ENCODE data around the gene KRT222.
A peak's percentile ranks its signal among the peaks of the same experiment; 100 is the strongest.

Gene KRT222

DNA sequence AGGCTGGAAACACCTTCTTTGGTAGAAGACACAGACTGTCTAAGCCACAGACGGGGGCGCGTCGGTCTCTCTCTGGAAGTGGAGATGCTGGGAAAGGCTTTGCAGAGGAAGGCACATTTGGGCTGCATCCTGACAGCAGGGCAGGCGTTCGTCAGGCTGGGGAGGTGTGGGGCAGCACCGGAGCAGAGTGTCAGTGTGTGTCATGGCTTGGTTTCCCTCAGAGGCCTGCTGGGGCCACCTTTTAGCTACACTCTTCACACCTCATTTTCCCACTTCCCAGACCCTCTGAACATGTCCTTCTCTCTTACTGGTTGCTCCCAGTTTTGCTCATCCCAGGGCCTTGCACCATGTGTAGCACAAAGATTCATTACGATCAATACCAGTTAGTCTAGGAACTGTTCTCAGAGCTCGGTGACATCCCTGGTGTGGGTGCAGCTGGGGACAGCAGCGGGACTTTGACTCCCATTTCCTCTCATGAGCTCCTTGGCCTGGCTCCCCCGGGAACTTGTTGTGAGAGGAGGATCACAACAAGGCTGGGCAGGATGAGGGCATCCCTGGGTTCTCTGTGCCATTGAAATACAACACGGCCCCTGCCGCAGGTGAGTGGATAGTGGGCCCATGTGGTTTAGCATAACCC is 50.4 kb downstream of the KRT222 start:
- peak in 1 of 2 experiments; percentile 46 for DNase-seq

DNA sequence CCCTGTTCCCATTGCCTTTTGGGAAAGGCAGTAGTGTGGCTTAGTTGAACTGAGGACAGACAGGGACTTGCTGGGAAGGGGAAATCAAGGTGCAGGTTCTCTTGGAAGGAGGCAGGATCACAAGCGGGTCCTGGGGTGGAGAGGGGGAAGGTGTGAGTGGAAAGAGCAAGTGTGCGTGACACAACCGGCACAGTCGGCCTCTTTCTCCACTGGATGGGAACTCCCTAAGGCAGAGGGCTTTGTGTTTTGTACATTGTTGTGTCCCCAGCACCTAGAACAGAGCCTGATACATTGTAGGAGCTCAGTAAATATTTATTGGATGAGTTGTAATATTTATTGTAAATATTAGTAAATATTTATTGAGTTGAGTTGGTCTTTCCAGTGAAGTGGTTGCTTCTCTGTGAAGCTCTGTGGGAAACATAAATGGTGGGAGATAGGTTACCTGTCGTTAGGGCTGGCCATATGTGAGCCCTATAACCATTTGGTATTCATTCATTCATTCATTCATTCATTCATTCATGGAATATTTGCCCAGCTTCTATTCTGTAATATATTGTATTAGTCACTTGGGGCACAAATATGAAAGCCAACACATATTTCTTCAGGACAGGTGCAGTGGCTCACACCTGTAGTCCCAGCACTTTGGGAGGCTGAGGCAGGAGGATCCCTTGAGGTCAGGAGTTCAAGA is 51.4 kb downstream of the KRT222 start:
- no peak for DNase-seq

- peak; percentile 68 to 73 for DNase-seq
Observed at GRCh38 chr17:40612599-40613244, 52.3 kb downstream of the KRT222 start.

DNA sequence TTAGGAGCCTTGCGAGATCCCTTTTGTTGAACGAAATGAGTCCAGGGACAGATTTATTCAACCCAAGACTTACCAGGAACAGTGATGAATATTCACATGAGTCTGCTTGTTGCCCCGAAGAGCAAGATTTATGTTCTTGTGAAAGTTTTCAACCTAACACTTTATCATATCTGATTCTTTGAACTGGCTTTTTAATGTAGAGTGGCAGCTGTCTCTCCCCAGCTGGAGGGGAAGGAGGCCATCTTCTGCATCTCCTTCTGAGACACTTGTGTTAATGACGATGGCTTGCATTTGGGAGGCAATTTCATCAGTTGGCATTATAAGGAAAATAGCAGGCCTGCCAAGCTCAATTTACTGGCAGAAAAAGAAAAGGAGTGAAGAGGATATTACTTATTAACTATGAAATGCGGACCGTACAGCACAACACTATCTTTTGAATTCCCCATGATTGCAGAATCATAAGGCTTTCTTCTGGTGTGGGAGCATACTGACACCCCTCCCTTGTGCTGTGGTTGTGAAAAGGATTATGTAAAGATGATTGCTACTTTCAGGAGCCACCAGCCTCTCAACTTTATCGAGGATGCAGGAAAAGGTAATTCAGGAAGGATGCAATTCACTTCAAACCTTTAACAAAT is 53.0 kb downstream of the KRT222 start:
- no peak for DNase-seq

DNA sequence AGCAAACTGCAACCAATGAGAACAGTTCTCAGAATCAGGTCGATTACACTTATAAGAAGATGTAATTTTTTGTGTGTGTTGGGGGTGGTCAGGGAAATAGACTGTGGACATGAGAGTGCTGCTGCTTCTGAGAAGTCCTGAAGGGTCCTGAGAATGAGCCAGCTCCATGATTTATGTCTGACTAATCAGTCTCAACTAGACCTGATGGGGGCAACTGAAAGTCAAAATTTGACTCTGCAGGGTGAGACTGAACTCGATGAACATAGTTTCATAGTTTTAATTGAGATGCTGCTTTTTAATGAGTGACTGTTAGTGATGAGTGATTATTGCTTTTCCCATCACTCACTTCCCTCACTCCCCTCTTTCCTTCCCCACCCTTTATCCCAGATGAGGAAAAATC is 54.6 kb downstream of the KRT222 start:
- peak in 1 of 2 experiments; percentile 32 for DNase-seq

- peak in 1 of 2 experiments; percentile 20 for DNase-seq
Observed at GRCh38 chr17:40608061-40608581, 56.9 kb downstream of the KRT222 start.

DNA sequence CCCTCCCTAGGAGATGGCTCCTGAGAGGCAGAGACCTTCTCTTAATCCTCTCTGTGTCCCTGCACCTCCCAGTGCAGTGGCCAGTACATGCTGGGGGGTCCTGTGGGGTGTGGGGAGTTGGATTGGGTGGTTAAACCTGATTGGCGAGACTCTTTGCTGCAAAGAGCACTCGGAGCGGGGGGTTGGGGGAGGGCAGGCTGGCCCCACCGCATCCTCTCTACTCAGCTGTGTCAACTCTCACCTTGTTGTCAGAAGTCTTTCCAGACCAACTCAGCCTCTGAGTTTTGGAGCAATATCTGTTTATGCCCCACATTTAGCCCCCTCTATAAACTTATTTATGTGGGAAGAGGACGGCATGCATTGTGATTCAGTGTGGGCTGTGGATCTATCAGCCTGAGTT is 57.3 kb downstream of the KRT222 start:
- DNase-seq: peak in 1 of 2 experiments; percentile 38

DNA sequence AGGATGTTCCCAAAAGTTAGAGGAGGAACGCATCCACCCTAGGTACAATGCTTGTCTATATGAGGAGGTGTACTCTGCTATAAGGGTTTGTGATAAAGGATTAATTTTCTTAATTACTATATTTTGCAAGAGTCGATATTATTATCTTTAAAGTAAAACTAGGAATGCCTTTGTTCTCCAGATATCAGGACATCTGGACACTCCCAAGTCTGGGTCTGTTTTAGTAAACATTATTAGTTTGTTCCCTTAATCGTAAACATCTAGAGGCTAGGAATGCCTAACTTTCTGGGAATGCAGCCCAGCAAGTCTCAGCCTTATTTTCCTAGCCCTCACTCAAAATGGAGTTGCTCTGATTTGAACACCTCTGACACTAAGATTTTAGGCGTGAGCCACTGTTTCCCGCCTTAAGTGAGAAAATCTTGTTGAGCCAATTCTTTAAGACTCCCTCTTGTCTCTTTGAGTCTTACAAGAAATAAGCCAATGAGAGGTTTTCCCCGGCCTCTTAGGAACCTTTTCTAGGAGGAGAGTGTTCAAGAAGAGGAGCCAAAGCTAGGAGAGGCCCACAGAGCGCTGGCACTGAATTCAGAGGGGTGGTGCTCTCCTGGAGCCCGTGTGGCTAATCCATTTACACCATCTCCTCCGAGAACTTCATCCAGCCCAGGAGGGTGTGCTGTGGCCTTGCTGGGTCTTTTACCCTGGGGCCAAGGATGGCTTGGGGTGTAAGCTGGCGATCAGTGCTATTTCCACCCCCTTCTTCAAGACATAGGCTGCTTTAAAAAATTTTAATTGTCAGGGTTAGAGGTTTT is 58.2 kb downstream of the KRT222 start:
- DNase-seq: no peak

DNA sequence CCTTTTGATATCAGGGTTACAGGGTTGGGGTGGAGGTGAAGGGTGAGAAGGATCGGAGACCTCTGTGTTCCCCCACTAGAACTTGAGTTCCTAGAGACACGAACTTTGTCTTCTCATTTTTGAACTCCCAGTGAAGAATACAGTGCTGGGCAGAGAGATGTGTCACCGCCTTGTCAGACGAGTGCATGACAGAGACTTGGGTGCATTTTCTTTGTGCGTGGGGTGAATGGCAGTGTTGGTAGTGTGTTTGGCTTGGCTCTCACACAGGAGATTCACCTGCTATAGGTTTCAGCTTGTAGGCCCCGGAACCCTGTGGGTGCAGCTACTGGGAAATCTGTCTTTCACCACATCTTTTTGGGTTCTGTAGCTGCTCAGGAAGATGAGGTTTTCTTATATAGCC is 59.7 kb downstream of the KRT222 start:
- DNase-seq: peak; percentile 66 to 78
